Measurements from ENCODE around the gene C14orf119.

C14orf119 gene

DNA sequence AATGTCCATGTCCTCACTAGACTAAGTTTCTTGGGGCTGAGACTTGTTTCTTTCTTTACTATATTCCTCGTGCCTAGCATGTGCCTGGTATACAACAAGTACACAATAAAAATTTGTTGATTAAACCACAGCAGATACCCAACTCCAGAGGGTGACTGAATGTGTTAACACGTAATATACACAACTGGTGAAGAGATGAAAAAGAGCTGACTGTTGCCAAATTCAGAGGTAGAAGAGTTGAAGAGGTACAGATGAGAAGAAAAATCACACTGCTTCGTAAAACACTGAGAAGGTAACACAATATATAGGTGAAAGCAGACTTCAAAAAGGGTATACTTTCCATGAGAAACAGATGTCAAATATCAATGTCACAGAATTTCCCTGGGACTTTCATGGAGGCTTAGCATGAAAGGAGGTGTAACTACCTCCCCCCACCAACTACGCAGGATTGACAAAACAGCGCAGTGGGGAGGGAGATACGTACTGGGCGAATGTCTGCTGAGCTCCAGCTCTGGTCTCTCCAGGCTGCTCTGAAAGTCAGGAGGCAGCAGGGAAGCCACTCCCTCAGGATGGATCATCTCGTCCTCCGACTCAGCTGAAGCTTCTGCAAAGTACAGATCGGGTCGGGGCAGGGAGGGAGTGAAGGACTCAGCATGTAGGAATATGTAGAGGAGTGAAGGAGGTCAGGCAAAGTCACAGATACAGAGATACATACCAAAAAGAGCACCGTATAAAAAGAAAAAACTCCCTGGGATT is 5.6 kb upstream of the C14orf119 start:
- no peak overlapping the region for H3K27ac ChIP-seq (replicated peaks)
- H3K27me3 ChIP-seq (ENCODE audit: insufficient read depth, poor library complexity, severe bottlenecking), result no peaks in the 10 kb centered on the region
- TF ChIP-seq CTCF (IDR thresholded peaks at IDR 0.05; ENCODE audit: insufficient read depth, low read length) (no peak), REST (IDR thresholded peaks at IDR 0.05; ENCODE audit: insufficient replicate concordance, low read depth) (no peak), GABPA (IDR thresholded peaks at IDR 0.05; ENCODE audit: low read depth) (no peak), SPI1 (IDR thresholded peaks at IDR 0.05; ENCODE audit: borderline replicate concordance, low read depth) (no peak), POLR2AphosphoS5 (IDR thresholded peaks at IDR 0.05; ENCODE audit: low read depth) (no peak)
- no peak for DNase-seq (ENCODE audit: low read depth in 1 of 2, low spot score in 1 of 2)
- H3K4me3 ChIP-seq (replicated peaks; ENCODE audit: insufficient read depth, low read length), result no peak overlapping the region

GRCh38 chr14:23090254-23090636 is 5.1 kb upstream of the C14orf119 start:
- Histone ChIP-seq H3K4me3 (replicated peaks; ENCODE audit: insufficient read depth, low read length) (no peak overlapping the region), H3K27ac (replicated peaks) (no peak overlapping the region), H3K27me3 (ENCODE audit: insufficient read depth, poor library complexity, severe bottlenecking) (no peaks in the 10 kb centered on the region)
- DNase-seq (ENCODE audit: low read depth in 1 of 2, low spot score in 1 of 2), result no peak
- TF ChIP-seq GABPA (IDR thresholded peaks at IDR 0.05; ENCODE audit: low read depth) (no peak), CTCF (IDR thresholded peaks at IDR 0.05; ENCODE audit: insufficient read depth, low read length) (no peak), REST (IDR thresholded peaks at IDR 0.05; ENCODE audit: insufficient replicate concordance, low read depth) (no peak), SPI1 (IDR thresholded peaks at IDR 0.05; ENCODE audit: borderline replicate concordance, low read depth) (no peak), POLR2AphosphoS5 (IDR thresholded peaks at IDR 0.05; ENCODE audit: low read depth) (no peak)

- no peak overlapping the region for H3K27ac ChIP-seq (replicated peaks)
- H3K27me3 ChIP-seq (ENCODE audit: insufficient read depth, poor library complexity, severe bottlenecking), result no peaks in the 10 kb centered on the region
- no peak for TF ChIP-seq REST (IDR thresholded peaks at IDR 0.05; ENCODE audit: insufficient replicate concordance, low read depth)
- no peak for TF ChIP-seq SPI1 (IDR thresholded peaks at IDR 0.05; ENCODE audit: borderline replicate concordance, low read depth)
- no peak for TF ChIP-seq POLR2AphosphoS5 (IDR thresholded peaks at IDR 0.05; ENCODE audit: low read depth)
- no peak for DNase-seq (ENCODE audit: low read depth in 1 of 2, low spot score in 1 of 2)
- H3K4me3 ChIP-seq (replicated peaks; ENCODE audit: insufficient read depth, low read length), result no peak overlapping the region
Measured at GRCh38 chr14:23091294-23092225, 3.7 kb upstream of the C14orf119 start.
